ENCODE results near the gene SYNGAP1.

DNA sequence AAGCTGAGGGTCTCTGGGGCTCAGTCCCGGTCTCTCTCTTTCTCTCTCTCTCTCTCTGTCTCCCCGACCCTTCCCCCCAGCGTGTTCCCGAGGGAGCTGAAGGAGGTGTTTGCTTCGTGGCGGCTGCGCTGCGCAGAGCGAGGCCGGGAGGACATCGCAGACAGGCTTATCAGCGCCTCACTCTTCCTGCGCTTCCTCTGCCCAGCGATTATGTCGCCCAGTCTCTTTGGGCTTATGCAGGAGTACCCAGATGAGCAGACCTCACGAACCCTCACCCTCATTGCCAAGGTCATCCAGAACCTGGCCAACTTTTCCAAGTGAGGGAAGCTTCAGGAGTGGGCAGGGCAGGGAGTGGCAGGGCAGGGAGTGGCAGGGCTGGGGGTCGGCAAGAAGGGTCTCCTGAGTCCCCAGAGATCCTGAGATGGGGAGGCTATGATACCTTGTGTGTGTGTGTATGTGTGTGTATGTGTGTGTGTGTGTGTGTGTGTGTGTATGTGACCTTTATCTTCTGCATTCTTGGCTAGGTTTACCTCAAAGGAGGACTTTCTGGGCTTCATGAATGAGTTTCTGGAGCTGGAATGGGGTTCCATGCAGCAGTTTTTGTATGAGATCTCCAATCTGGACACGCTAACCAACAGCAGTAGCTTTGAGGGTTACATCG is 20.9 kb downstream of the SYNGAP1 start:
- no peak for TF ChIP-seq POLR2A (IDR thresholded peaks at IDR 0.05)
- TF ChIP-seq, protein P1, sequence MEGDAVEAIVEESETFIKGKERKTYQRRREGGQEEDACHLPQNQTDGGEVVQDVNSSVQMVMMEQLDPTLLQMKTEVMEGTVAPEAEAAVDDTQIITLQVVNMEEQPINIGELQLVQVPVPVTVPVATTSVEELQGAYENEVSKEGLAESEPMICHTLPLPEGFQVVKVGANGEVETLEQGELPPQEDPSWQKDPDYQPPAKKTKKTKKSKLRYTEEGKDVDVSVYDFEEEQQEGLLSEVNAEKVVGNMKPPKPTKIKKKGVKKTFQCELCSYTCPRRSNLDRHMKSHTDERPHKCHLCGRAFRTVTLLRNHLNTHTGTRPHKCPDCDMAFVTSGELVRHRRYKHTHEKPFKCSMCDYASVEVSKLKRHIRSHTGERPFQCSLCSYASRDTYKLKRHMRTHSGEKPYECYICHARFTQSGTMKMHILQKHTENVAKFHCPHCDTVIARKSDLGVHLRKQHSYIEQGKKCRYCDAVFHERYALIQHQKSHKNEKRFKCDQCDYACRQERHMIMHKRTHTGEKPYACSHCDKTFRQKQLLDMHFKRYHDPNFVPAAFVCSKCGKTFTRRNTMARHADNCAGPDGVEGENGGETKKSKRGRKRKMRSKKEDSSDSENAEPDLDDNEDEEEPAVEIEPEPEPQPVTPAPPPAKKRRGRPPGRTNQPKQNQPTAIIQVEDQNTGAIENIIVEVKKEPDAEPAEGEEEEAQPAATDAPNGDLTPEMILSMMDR (IDR thresholded peaks at IDR 0.05), result no peak
